GM23248 (cell line): ENCODE data around the gene MSANTD1.

Experiments
- EZH2 ChIP-seq: fragments of 200-600 bp; sonication (generic); IDR thresholded peaks from 2 replicates; pipeline ENCODE4 v1.6.1; 2018; ENCODE audit warnings: antibody characterized with exemption, mild to moderate bottlenecking; ENCODE audit not compliant: insufficient read depth, poor library complexity, severe bottlenecking
- EZH2phosphoT487 ChIP-seq: fragments of 200-600 bp; sonication (generic); IDR thresholded peaks from 2 replicates; pipeline ENCODE4 v1.6.1; 2018; ENCODE audit warnings: antibody characterized with exemption, moderate library complexity, mild to moderate bottlenecking, low read depth; ENCODE audit not compliant: insufficient read depth

- TF ChIP-seq EZH2 (no peak), EZH2phosphoT487 (no peak)
These were observed 28.0 kb downstream of the MSANTD1 start for GRCh38 chr4:3276986-3277385.
